GM12864 (cell line): ENCODE measurements around the gene FGFR3.

Experiments
- DNase-seq: peaks from one replicate; pipeline ENCODE4 v3.0.0-alpha.2; 2011; ENCODE audit warnings: low read depth
- H3K4me3 ChIP-seq: 2 replicates; pipeline ENCODE4 v1.5.1; 2011; ENCODE audit warnings: mild to moderate bottlenecking, low read depth, low read length, control low read depth
- CTCF ChIP-seq: IDR thresholded peaks from 2 replicates; pipeline ENCODE4 v1.5.1; 2011; ENCODE audit warnings: low read depth, mild to moderate bottlenecking, moderate library complexity, low read length, control low read depth, inconsistent platforms; ENCODE audit errors: missing control alignments

FGFR3 gene

GRCh38 chr4:1808396-1808795 lies 15.3 kb downstream of the FGFR3 start:
- TF ChIP-seq CTCF = no peak
- H3K4me3 ChIP-seq = no peak overlapping the region
- no peak for DNase-seq

GRCh38 chr4:1808851-1809753 lies 16.0 kb downstream of the FGFR3 start:
- no peak for DNase-seq
- no peak for TF ChIP-seq CTCF
- H3K4me3 ChIP-seq = no peak overlapping the region

- peak; percentile 93 for TF ChIP-seq CTCF
- H3K4me3 ChIP-seq = no peak overlapping the region
- no peak for DNase-seq
These were observed 16.8 kb downstream of the FGFR3 start for GRCh38 chr4:1809754-1810502.

- H3K4me3 ChIP-seq = no peak overlapping the region
- TF ChIP-seq CTCF = no peak
- no peak for DNase-seq
These were observed 17.7 kb downstream of the FGFR3 start for GRCh38 chr4:1810765-1811164.

GRCh38 chr4:1812720-1813119 lies 19.6 kb downstream of the FGFR3 start:
- no peak overlapping the region for H3K4me3 ChIP-seq
- no peak for TF ChIP-seq CTCF
- DNase-seq = no peak

- H3K4me3 ChIP-seq = no peak overlapping the region
- DNase-seq = no peak
- no peak for TF ChIP-seq CTCF
These were observed 20.1 kb downstream of the FGFR3 start for GRCh38 chr4:1813231-1813630.
